ENCODE data around the gene HGF.
"Not testable (repeated sequence)": the region's sequence is repeated elsewhere in the genome, so short reads cannot be mapped to it uniquely, and the experiment has no call there.

Gene HGF

GRCh38 chr7:81769891-81770727 lies at the start of gene HGF:
Gene HGF (minus strand): TSS chr7:81770047. CDS start chr7:81769971, 76 bp downstream.
- DNase-seq, result peak; percentile 51

- DNase-seq, result no peak
Measured at GRCh38 chr7:81816312-81816711, 46.5 kb upstream of the HGF start.

GRCh38 chr7:81812866-81813476 lies 43.1 kb upstream of the HGF start:
- not testable (repeated sequence) for DNase-seq

- DNase-seq, result no peak
Measured at GRCh38 chr7:81811956-81812865, 42.4 kb upstream of the HGF start.

GRCh38 chr7:81810476-81811155 lies 40.8 kb upstream of the HGF start:
- DNase-seq, result no peak

- DNase-seq, result not testable (repeated sequence)
Measured at GRCh38 chr7:81808310-81808709, 38.5 kb upstream of the HGF start.

- DNase-seq, result no peak
Measured at GRCh38 chr7:81803267-81803666, 33.4 kb upstream of the HGF start.

- no peak for DNase-seq
Measured at GRCh38 chr7:81802251-81802650, 32.4 kb upstream of the HGF start.

GRCh38 chr7:81801532-81801931 lies 31.7 kb upstream of the HGF start:
- no peak for DNase-seq

- no peak for DNase-seq
Measured at GRCh38 chr7:81791568-81792518, 22.0 kb upstream of the HGF start.

- no peak for DNase-seq
Measured at GRCh38 chr7:81790686-81791085, 20.8 kb upstream of the HGF start.

- no peak for DNase-seq
Measured at GRCh38 chr7:81790120-81790500, 20.3 kb upstream of the HGF start.

- no peak for DNase-seq
Measured at GRCh38 chr7:81789406-81790119, 19.7 kb upstream of the HGF start.

- DNase-seq, result no peak
Measured at GRCh38 chr7:81788246-81788645, 18.4 kb upstream of the HGF start.

- no peak for DNase-seq
Measured at GRCh38 chr7:81783818-81784217, 14.0 kb upstream of the HGF start.

- DNase-seq, result no peak
Measured at GRCh38 chr7:81780914-81781693, 11.3 kb upstream of the HGF start.

GRCh38 chr7:81779706-81780105 lies 9.9 kb upstream of the HGF start:
- no peak for DNase-seq

- no peak for DNase-seq
Measured at GRCh38 chr7:81777697-81778096, 7.8 kb upstream of the HGF start.

- DNase-seq, result no peak
Measured at GRCh38 chr7:81776948-81777630, 7.2 kb upstream of the HGF start.
